Measurements from ENCODE around the gene COP1. TPM values are rescaled to one million over a fixed set of nuclear protein-coding genes. Genes with fewer than 3 reads are reported as not detected.
"Not testable (repeated sequence)": the region's sequence is repeated elsewhere in the genome, so short reads cannot be mapped to it uniquely, and the experiment has no call there.

Gene COP1
- total and polyA plus RNA-seq, 2 of the 13 experiments (the other 11 are each of a cell fraction or from before 2014, with no cell fraction given), result 20.5 to 51.3 TPM

DNA sequence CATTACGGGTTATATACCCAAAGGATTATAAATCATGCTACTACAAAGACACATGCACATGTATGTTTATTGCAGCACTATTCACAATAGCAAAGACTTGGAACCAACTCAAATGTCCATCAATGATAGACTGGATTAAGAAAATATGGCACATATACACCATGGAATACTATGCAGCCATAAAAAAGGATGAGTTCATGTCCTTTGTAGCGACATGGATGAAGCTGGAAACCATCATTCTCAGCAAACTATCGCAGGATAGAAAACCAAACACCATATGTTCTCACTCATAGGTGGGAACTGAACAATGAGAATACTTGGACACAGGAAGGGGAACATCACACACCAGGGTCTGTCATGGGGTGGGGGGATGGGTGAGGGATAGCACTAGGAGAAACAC, 119.3 kb downstream of the COP1 start:
- H3K36me3 ChIP-seq (replicated peaks in 1 of 2; ENCODE audit: control insufficient read depth in 1 of 2, insufficient read depth in 2 of 2, low read length in 2 of 2); ATAC-seq; H2AFZ ChIP-seq (ENCODE audit: low read length); H3K27ac ChIP-seq (ENCODE audit: extremely low read length, insufficient read depth, low read length); H3K9ac ChIP-seq (ENCODE audit: insufficient read depth, low read depth, low read length); H4K20me1 ChIP-seq (ENCODE audit: insufficient read depth, low read length); BruUV-seq (replicated peaks); H3K27me3 ChIP-seq (ENCODE audit: control insufficient read depth in 1 of 2, insufficient read depth in 2 of 2, low read length in 2 of 2); in situ Hi-C loops (cut with HindIII; ENCODE audit: extremely low pct_ligation_motif_present, low pct_unique_long_range_greater_than_20kb); POLR2A ChIA-PET; H3K4me2 ChIP-seq (ENCODE audit: low read depth, low read length); DNase-seq (ENCODE audit: low spot score); H3K4me3 ChIP-seq (replicated peaks in 1 of 3; ENCODE audit: insufficient read depth in 1 of 3, low read depth in 2 of 3, low read length in 3 of 3); FAIRE-seq; H3K79me2 ChIP-seq (ENCODE audit: insufficient read depth, low read length); CTCF ChIA-PET (ENCODE audit: low intra/inter-chr PET ratio, low total read pairs); intact Hi-C loops (cut with micrococcal nuclease; ENCODE audit: unreplicated experiment); H3K4me1 ChIP-seq (ENCODE audit: insufficient read depth, low read length); H3K9me3 ChIP-seq (ENCODE audit: low read length): not testable (repeated sequence)
- WGBS (ENCODE audit: low lambda C conversion rate), result 96% methylated on average over 3 of the region's 3 CpGs

DNA sequence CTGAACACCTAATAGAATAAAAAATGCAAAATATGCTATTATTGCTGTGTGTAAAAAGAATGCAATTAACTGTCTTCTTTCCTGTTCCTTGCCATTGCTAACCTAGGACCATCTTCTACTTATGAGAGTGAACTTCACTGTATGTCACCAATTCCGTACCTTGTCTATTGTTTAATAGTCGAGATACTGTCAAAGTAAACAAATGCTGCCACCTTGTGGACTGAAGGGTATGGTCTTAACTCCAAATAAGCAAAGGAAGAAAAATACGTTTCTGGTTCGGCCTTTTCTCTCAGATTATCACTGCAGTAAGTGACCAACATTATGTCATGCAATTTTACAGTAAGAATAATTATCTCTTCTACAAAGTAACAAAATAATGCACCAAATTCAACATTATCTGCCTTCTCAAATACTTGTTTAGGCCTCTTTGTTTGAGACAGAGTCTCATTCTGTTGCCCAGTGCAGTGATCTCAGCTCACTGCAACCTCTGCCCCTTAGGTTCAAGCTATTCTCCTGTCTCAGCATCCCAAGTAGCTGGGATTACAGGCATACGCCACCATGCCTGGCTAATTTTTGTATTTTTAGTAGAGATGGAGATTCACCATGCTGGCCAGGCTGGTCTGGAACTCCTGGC, 133.4 kb downstream of the COP1 start:
- Histone ChIP-seq H3K79me2 (ENCODE audit: insufficient read depth, low read length) (no peaks in the 10 kb centered on the region), H4K20me1 (ENCODE audit: insufficient read depth, low read length) (peaks cover 8% of the 10 kb centered on the region), H2AFZ (ENCODE audit: low read length) (no peak overlapping the region), H3K27me3 (ENCODE audit: control insufficient read depth in 1 of 2, insufficient read depth in 2 of 2, low read length in 2 of 2) (no peaks in the 10 kb centered on the region), H3K4me1 (ENCODE audit: insufficient read depth, low read length) (no peaks in the 10 kb centered on the region), H3K36me3 (replicated peaks in 1 of 2; ENCODE audit: control insufficient read depth in 1 of 2, insufficient read depth in 2 of 2, low read length in 2 of 2) (peaks cover 0 to 8% of the 10 kb centered on the region in 2 experiments; a peak in 2 of 5 replicates), H3K9ac (ENCODE audit: insufficient read depth, low read depth, low read length) (no peak overlapping the region), H3K4me3 (replicated peaks in 1 of 3; ENCODE audit: insufficient read depth in 1 of 3, low read depth in 2 of 3, low read length in 3 of 3) (no peak overlapping the region), H3K9me3 (ENCODE audit: low read length) (no peaks in the 10 kb centered on the region), H3K4me2 (ENCODE audit: low read depth, low read length) (no peak overlapping the region), H3K27ac (ENCODE audit: extremely low read length, insufficient read depth, low read length) (no peak overlapping the region)
- no TSS peak for BruUV-seq (replicated peaks)
- in situ Hi-C loops (cut with HindIII; ENCODE audit: extremely low pct_ligation_motif_present, low pct_unique_long_range_greater_than_20kb) (loop anchor here (25.0 kb wide), 2 partner anchors 711 to 911 kb away; no protein-coding TSS in a partner anchor), intact Hi-C loops (cut with micrococcal nuclease; ENCODE audit: unreplicated experiment) (loop anchor here (2.0 to 10.0 kb wide), 2 partner anchors 699 to 919 kb away; no protein-coding TSS in a partner anchor)
- 72% methylated on average over 5 of the region's 5 CpGs for WGBS (ENCODE audit: low lambda C conversion rate)
- ChIA-PET POLR2A (no interaction called here), CTCF (ENCODE audit: low intra/inter-chr PET ratio, low total read pairs) (interaction anchor here (0.8 to 0.9 kb wide), 2 partner anchors 186 to 700 kb away, joined by 3 to 4 read pairs; no protein-coding TSS in a partner anchor)
- DNase-seq (ENCODE audit: low spot score) (peak; percentile 57), FAIRE-seq (peak; percentile 73), ATAC-seq (peak; percentile 80)
- TF ChIP-seq, protein P1, sequence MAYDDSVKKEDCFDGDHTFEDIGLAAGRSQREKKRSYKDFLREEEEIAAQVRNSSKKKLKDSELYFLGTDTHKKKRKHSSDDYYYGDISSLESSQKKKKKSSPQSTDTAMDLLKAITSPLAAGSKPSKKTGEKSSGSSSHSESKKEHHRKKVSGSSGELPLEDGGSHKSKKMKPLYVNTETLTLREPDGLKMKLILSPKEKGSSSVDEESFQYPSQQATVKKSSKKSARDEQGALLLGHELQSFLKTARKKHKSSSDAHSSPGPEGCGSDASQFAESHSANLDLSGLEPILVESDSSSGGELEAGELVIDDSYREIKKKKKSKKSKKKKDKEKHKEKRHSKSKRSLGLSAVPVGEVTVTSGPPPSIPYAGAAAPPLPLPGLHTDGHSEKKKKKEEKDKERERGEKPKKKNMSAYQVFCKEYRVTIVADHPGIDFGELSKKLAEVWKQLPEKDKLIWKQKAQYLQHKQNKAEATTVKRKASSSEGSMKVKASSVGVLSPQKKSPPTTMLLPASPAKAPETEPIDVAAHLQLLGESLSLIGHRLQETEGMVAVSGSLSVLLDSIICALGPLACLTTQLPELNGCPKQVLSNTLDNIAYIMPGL (CRISPR knock-in tag; IDR thresholded peaks at IDR 0.05; ENCODE audit: borderline replicate concordance in 1 of 2, low read depth in 1 of 2), result no peak
- TF ChIP-seq FOXA1 (IDR thresholded peaks at IDR 0.05) (no peak), FOXA1 (CRISPR knock-in tag; IDR thresholded peaks at IDR 0.05) (peak; percentile 90), ZNF619 (CRISPR knock-in tag; IDR thresholded peaks at IDR 0.05) (no peak), STAG1 (CRISPR knock-in tag; IDR thresholded peaks at IDR 0.05) (peak; percentile 72), ZNF614 (CRISPR knock-in tag; IDR thresholded peaks at IDR 0.05; ENCODE audit: borderline replicate concordance) (peak; percentile 71; the same call in 1 of the 2 replicates), SMC3 (IDR thresholded peaks at IDR 0.05; ENCODE audit: low read length) (peak; percentile 64), SOX13 (IDR thresholded peaks at IDR 0.05) (no peak), SOX13 (CRISPR knock-in tag; conservative IDR thresholded peaks at IDR 0.05 in 1 of 2, IDR thresholded peaks at IDR 0.05 in 1 of 2) (0 out of 4 replicates have a peak, but pooled peaks of 1 of the 2 experiments have one; percentile 7)
- TF ChIP-seq, protein P2, sequence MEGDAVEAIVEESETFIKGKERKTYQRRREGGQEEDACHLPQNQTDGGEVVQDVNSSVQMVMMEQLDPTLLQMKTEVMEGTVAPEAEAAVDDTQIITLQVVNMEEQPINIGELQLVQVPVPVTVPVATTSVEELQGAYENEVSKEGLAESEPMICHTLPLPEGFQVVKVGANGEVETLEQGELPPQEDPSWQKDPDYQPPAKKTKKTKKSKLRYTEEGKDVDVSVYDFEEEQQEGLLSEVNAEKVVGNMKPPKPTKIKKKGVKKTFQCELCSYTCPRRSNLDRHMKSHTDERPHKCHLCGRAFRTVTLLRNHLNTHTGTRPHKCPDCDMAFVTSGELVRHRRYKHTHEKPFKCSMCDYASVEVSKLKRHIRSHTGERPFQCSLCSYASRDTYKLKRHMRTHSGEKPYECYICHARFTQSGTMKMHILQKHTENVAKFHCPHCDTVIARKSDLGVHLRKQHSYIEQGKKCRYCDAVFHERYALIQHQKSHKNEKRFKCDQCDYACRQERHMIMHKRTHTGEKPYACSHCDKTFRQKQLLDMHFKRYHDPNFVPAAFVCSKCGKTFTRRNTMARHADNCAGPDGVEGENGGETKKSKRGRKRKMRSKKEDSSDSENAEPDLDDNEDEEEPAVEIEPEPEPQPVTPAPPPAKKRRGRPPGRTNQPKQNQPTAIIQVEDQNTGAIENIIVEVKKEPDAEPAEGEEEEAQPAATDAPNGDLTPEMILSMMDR (CRISPR knock-in tag; IDR thresholded peaks at IDR 0.05), result peak; percentile 81
- TF ChIP-seq, protein P3, sequence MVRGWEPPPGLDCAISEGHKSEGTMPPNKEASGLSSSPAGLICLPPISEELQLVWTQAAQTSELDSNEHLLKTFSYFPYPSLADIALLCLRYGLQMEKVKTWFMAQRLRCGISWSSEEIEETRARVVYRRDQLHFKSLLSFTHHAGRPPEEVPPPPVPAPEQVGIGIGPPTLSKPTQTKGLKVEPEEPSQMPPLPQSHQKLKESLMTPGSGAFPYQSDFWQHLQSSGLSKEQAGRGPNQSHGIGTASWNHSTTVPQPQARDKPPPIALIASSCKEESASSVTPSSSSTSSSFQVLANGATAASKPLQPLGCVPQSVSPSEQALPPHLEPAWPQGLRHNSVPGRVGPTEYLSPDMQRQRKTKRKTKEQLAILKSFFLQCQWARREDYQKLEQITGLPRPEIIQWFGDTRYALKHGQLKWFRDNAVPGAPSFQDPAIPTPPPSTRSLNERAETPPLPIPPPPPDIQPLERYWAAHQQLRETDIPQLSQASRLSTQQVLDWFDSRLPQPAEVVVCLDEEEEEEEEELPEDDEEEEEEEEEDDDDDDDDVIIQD (CRISPR knock-in tag; IDR thresholded peaks at IDR 0.05; ENCODE audit: low read depth), result peak; percentile 67; the same call in 1 of the 2 replicates

Measured in HepG2 (cell line).